Renal pelvis (tissue), 4 donors: ENCODE results near the gene AOPEP. TPM values are rescaled to one million over a fixed set of nuclear protein-coding genes. Genes with fewer than 3 reads are reported as not detected.

Source experiments
- DNase-seq: peaks from one replicate; pipeline ENCODE4 v3.0.0-alpha.2; 2013
- polyA plus RNA-seq, 3 donors: library from polyadenylated mRNA; unstranded; fragments of 120-200 nt; gene quantifications; one replicate each; pipeline ENCODE4 v1.2.1, GENCODE V29; 2013; ENCODE audit not compliant: insufficient read length in 3 of 3

Gene AOPEP
- polyA plus RNA-seq, 3 donors, result 57.9 to 61.7 (median 59.4) TPM

GRCh38 chr9:95094002-95094401 is 367.5 kb downstream of the AOPEP start:
- DNase-seq, result no peak

GRCh38 chr9:95095641-95096355 is 369.3 kb downstream of the AOPEP start:
- DNase-seq, result no peak

- no peak for DNase-seq
These were observed 369.9 kb downstream of the AOPEP start for GRCh38 chr9:95096381-95096780.

GRCh38 chr9:95096807-95097206 is 370.3 kb downstream of the AOPEP start:
- DNase-seq, result no peak

- DNase-seq, result no peak
These were observed 370.8 kb downstream of the AOPEP start for GRCh38 chr9:95097279-95097678.

GRCh38 chr9:95098391-95098921 is 372.0 kb downstream of the AOPEP start:
- DNase-seq, result no peak

GRCh38 chr9:95099321-95100070 is 373.0 kb downstream of the AOPEP start:
- DNase-seq, result no peak

- no peak for DNase-seq
These were observed 373.6 kb downstream of the AOPEP start for GRCh38 chr9:95100071-95100627.

GRCh38 chr9:95101326-95101725 is 374.8 kb downstream of the AOPEP start:
- no peak for DNase-seq

- DNase-seq, result no peak
These were observed 375.5 kb downstream of the AOPEP start for GRCh38 chr9:95102001-95102433.

GRCh38 chr9:95102572-95102971 is 376.1 kb downstream of the AOPEP start:
- DNase-seq, result no peak

- no peak for DNase-seq
These were observed 376.8 kb downstream of the AOPEP start for GRCh38 chr9:95103281-95103771.

GRCh38 chr9:95103871-95104580 is 377.5 kb downstream of the AOPEP start:
- no peak for DNase-seq

GRCh38 chr9:95104581-95104960 is 378.1 kb downstream of the AOPEP start:
- no peak for DNase-seq

GRCh38 chr9:95104980-95105379 is 378.5 kb downstream of the AOPEP start:
- no peak for DNase-seq

GRCh38 chr9:95105519-95106287 is 379.2 kb downstream of the AOPEP start:
- no peak for DNase-seq

GRCh38 chr9:95107001-95107749 is 380.7 kb downstream of the AOPEP start:
- DNase-seq, result no peak

GRCh38 chr9:95107976-95108375 is 381.5 kb downstream of the AOPEP start:
- DNase-seq, result no peak

- DNase-seq, result no peak
These were observed 382.3 kb downstream of the AOPEP start for GRCh38 chr9:95108777-95109176.

GRCh38 chr9:95109456-95109855 is 383.0 kb downstream of the AOPEP start:
- DNase-seq, result no peak
